Fibroblast of lung (primary cell): ENCODE data around the gene RPS21. TPM values are rescaled to one million over a fixed set of nuclear protein-coding genes. Genes with fewer than 3 reads are reported as not detected.

Source experiments
- DNase-seq, 2 donors: peaks; one replicate each; pipeline versions ENCODE4 v3.0.0 to v3.0.0-alpha.2; 2010; ENCODE audit warnings: low read depth in 2 of 2
- H2AFZ ChIP-seq: 2 replicates; pipeline ENCODE4 v1.5.1; 2012; ENCODE audit warnings: low read length, control low read depth, inconsistent platforms
- H3K27ac ChIP-seq: 2 replicates; pipeline ENCODE4 v1.5.1; 2011; ENCODE audit warnings: low read length, control low read depth; ENCODE audit not compliant: insufficient read depth
- H3K27me3 ChIP-seq: 2 replicates; pipeline ENCODE4 v1.5.1; 2011; ENCODE audit warnings: mild to moderate bottlenecking, low read length; ENCODE audit not compliant: control insufficient read depth, insufficient read depth
- H3K36me3 ChIP-seq: 2 replicates; pipeline ENCODE4 v1.5.1; 2011; ENCODE audit warnings: low read length; ENCODE audit not compliant: control insufficient read depth, insufficient read depth
- H3K4me1 ChIP-seq: 2 replicates; pipeline ENCODE4 v1.5.1; 2011; ENCODE audit warnings: low read length; ENCODE audit not compliant: control insufficient read depth, insufficient read depth; ENCODE audit errors: extremely low read depth
- H3K4me2 ChIP-seq: 2 replicates; pipeline ENCODE4 v1.5.1; 2011; ENCODE audit warnings: low read length, control low read depth; ENCODE audit not compliant: insufficient read depth; ENCODE audit errors: extremely low read depth
- H3K4me3 ChIP-seq, 4 experiments: fragments of 200-600 bp in 1 of 4; sonication (generic) in 1 of 4; replicated peaks in 1 of 4; 2 replicates each; pipeline ENCODE4 v1.5.1; 2011 to 2016; ENCODE audit warnings: low read length in 4 of 4, low read depth in 3 of 4, mild to moderate bottlenecking in 3 of 4, control low read depth in 2 of 4, inconsistent platforms in 1 of 4, mixed read lengths in 1 of 4; ENCODE audit not compliant: insufficient read depth in 1 of 4; ENCODE audit errors: control extremely low read depth in 1 of 4
- H3K79me2 ChIP-seq: 2 replicates; pipeline ENCODE4 v1.5.1; 2012; ENCODE audit warnings: mild to moderate bottlenecking, low read length, inconsistent platforms; ENCODE audit not compliant: control insufficient read depth, insufficient read depth
- H3K9ac ChIP-seq: 2 replicates; pipeline ENCODE4 v1.5.1; 2011; ENCODE audit warnings: mild to moderate bottlenecking, low read length, control low read depth; ENCODE audit not compliant: insufficient read depth
- H3K9me3 ChIP-seq: 2 replicates; pipeline ENCODE4 v1.5.1; 2012; ENCODE audit warnings: low read depth, low read length; ENCODE audit not compliant: control insufficient read depth, insufficient read depth
- H4K20me1 ChIP-seq: 2 replicates; pipeline ENCODE4 v1.5.1; 2011; ENCODE audit warnings: low read length; ENCODE audit not compliant: control insufficient read depth, insufficient read depth; ENCODE audit errors: extremely low read depth
- CTCF ChIP-seq, 2 donors: IDR thresholded peaks in 1 of 2; conservative IDR thresholded peaks in 1 of 2; 1 replicate in 1 of 2; 2 replicates in 1 of 2; pipeline ENCODE4 v1.5.1; 2011 to 2012; ENCODE audit warnings: low read length in 2 of 2, control low read depth in 1 of 2, inconsistent platforms in 1 of 2, low read depth in 1 of 2, mild to moderate bottlenecking in 1 of 2
- EZH2 ChIP-seq: IDR thresholded peaks from 2 replicates; pipeline ENCODE4 v1.5.1; 2012; ENCODE audit warnings: low read length, control low read depth, mild to moderate bottlenecking; ENCODE audit errors: missing control alignments
- polyA plus RNA-seq, 2 donors: library from polyadenylated mRNA; depleted of rRNA in 1 of 2; stranded (reverse) in 1 of 2; unstranded in 1 of 2; fragments of >200 nt; gene quantifications; 2 replicates each; pipeline ENCODE4 v1.2.1, GENCODE V29; 2011 to 2012; ENCODE audit warnings: missing spikeins in 1 of 2
- total RNA-seq: library from RNA; depleted of rRNA; stranded (reverse); fragments of >200 nt; gene quantifications from 2 replicates; pipeline ENCODE4 v1.2.1, GENCODE V29; 2014

RPS21 gene
- total and polyA plus RNA-seq, 2 donors (not counting 1 experiment from before 2014, with no cell fraction given) = 867 to 2,081 TPM

DNA sequence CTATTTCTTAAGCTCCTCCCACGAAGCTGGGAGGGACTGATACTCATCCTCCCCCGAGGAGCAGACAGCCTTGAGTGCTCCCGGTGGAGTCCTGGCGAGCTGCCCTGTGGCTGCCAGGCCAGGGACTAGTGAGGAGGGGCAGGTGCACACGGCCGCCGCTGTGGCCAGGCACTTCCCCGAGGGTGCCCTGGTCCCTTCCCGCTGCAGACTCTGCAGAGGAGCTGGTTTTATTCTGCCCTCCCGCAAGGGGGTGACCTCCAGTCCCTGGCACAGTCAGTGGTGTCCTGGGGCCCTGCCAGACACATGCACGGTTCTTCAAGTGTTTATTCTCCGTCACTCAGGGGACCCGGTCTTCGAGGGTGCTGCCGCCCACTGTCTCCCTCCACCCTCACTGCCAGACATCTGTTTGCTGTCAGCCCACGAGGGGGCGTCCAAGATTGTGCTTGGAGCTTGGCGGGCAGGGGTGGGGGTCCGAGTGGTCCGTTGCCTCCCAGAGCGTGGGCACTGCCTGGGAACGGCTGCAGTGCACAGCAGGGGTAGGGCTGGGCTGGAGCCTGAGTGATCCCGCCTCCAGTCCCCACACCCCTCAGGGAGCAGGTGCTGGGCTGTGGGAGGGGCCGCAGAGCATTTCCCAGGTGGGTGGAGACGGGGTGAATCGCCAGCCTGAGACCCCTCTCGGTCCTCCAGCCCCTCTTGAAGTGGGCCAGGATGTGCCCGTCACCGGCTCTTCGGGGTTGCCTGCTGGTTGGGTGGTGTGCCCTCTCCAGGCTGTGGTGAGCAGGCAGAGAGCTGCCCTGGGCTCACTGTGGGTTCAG lies 23.2 kb downstream of the RPS21 start:
- peak; percentile 9 to 16 for DNase-seq
- Histone ChIP-seq H3K4me3 (no peak overlapping the region), H3K9ac (no peak overlapping the region), H2AFZ (no peak overlapping the region), H3K36me3 (no peaks in the 10 kb centered on the region), H3K27me3 (no peaks in the 10 kb centered on the region), H3K4me1 (peaks cover 11% of the 10 kb centered on the region), H3K4me2 (no peak overlapping the region), H3K79me2 (peaks cover 2% of the 10 kb centered on the region), H4K20me1 (no peaks in the 10 kb centered on the region), H3K27ac (no peak overlapping the region), H3K9me3 (no peaks in the 10 kb centered on the region)
- peak; percentile 34 to 42 for TF ChIP-seq CTCF (conservative IDR thresholded peaks at IDR 0.05 in 1 of 2, IDR thresholded peaks at IDR 0.05 in 1 of 2; ENCODE audit: low read depth in 1 of 2, low read length in 2 of 2)
- TF ChIP-seq EZH2 = no peak

DNA sequence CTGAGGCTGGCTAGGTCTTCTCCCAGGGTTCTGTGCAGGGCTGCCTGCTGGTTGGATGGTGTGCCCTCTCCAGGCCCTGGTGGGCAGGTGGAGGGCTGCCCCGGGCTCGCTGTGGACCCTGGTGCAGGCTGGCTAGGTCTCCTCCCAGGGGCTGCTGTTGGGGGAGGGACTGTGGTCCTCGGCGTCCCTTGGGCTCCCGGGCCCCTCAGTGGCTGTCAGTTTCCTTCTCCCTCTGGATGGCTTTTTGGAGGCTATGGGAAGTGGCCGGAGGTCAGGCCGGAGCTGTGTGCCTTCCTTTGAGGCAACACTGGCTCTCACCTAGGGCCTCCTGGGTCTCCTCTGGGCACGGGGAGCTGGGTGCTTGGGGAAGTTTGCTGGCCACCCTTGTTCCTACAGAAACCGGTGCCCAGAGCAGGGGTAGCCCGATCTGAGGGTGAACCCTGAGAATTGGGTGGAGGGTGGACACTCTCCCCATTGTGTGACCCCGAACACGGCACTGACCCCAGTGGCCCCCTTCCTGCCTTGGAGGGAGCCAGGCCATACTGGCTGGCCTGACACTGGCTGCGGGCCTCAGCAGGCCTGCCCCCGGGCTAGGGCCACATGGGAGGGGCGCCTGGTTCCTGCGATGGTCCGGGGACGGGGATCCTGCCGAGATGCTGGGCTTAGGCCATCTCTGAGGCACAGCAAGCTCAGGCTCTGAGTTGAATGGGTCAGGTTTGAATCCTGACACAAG lies 24.0 kb downstream of the RPS21 start:
- peaks cover 2% of the 10 kb centered on the region for H3K79me2 ChIP-seq
- no peak overlapping the region for H3K9ac ChIP-seq
- DNase-seq = no peak
- no peaks in the 10 kb centered on the region for H3K27me3 ChIP-seq
- H2AFZ ChIP-seq = no peak overlapping the region
- H3K4me2 ChIP-seq = no peak overlapping the region
- H3K27ac ChIP-seq = no peak overlapping the region
- no peaks in the 10 kb centered on the region for H3K9me3 ChIP-seq
- no peaks in the 10 kb centered on the region for H4K20me1 ChIP-seq
- no peak overlapping the region for H3K4me3 ChIP-seq
- TF ChIP-seq CTCF (conservative IDR thresholded peaks at IDR 0.05 in 1 of 2, IDR thresholded peaks at IDR 0.05 in 1 of 2; ENCODE audit: low read depth in 1 of 2, low read length in 2 of 2) (no peak), EZH2 (no peak)
- peaks cover 7% of the 10 kb centered on the region for H3K4me1 ChIP-seq
- no peaks in the 10 kb centered on the region for H3K36me3 ChIP-seq

DNA sequence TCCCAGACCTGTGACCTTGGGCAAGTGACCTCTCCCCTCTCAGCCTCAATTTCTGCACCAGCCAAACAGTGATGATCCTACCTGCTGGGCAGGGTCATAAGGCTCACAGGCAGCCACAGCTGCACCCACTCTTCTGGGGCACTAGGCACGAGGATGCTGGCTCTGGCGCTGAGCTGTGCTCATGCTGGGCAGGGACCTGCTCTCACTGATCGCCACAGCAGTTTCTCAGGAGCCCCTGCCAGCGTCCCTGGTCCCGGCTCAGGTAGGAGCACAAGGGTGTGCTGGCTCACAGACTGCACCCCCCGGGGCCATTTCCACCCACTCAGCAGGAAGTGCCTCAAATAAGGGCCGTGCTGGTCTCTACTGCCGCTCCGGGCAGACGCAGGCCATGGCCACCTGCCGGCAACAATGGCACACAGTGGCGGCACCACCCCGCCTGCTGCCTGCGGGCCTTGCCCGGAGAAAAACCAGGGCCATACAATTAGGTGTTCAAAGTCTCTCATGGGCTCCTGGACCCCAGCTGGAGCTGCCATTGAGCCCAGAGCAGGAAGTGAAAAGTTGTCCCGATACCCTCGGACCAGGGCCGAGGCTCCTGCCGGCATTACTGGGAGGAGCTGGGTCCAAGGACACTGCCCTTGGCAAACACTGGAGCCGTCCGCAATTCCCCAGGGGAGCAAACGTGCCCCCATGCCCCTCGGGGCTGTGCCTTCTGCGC lies 24.7 kb downstream of the RPS21 start:
- Histone ChIP-seq H4K20me1 (no peaks in the 10 kb centered on the region), H3K9me3 (no peaks in the 10 kb centered on the region), H3K27me3 (no peaks in the 10 kb centered on the region), H2AFZ (no peak overlapping the region), H3K4me1 (peaks cover 3% of the 10 kb centered on the region), H3K4me3 (no peak overlapping the region), H3K9ac (no peak overlapping the region), H3K27ac (no peak overlapping the region), H3K36me3 (no peaks in the 10 kb centered on the region), H3K79me2 (peaks cover under 1% of the 10 kb centered on the region), H3K4me2 (no peak overlapping the region)
- DNase-seq = no peak
- TF ChIP-seq CTCF (conservative IDR thresholded peaks at IDR 0.05 in 1 of 2, IDR thresholded peaks at IDR 0.05 in 1 of 2; ENCODE audit: low read depth in 1 of 2, low read length in 2 of 2) (no peak), EZH2 (no peak)
